ENCODE measurements around the gene ENTPD8.
"Not testable (repeated sequence)": the region's sequence is repeated elsewhere in the genome, so short reads cannot be mapped to it uniquely, and the experiment has no call there.

ENTPD8 gene

GRCh38 chr9:137386507-137387113 is 54.5 kb downstream of the ENTPD8 start:
- not testable (repeated sequence) for DNase-seq (ENCODE audit: extremely low spot score, insufficient read length, low read depth); FAIRE-seq

GRCh38 chr9:137385061-137385655 is 56.0 kb downstream of the ENTPD8 start:
- FAIRE-seq, result no peak
- no peak for DNase-seq (ENCODE audit: extremely low spot score, insufficient read length, low read depth)
